IMR-90 (cell line): ENCODE measurements around the gene ESR2. TPM values are rescaled to one million over a fixed set of nuclear protein-coding genes. Genes with fewer than 3 reads are reported as not detected.
"Not testable (repeated sequence)": the region's sequence is repeated elsewhere in the genome, so short reads cannot be mapped to it uniquely, and the experiment has no call there.

Experiments used
- ATAC-seq: fragments of 200-7000 bp; cut with Tn5 transposase; 2 replicates; pipeline ENCODE4 v1.9.1; 2020; ENCODE audit warnings: low read depth, mild to moderate bottlenecking, moderate library complexity
- BruUV-seq: library from RNA; stranded (reverse); fragments of 400-500 nt; replicated peaks from 2 replicates; lab custom pipeline; 2021; lab: Mats Ljungman, UMichigan
- CTCF ChIA-PET: fragments of 300-600 bp; formaldehyde crosslinking; extraction: SDS; loops from one replicate; lab custom pipeline; 2021; ENCODE audit warnings: antibody characterized with exemption; lab: Yijun Ruan, JAX
- POLR2A ChIA-PET: fragments of 300-600 bp; sonication (Branson Sonifier 250); formaldehyde crosslinking; loops from one replicate; lab custom pipeline; 2022; ENCODE audit warnings: antibody characterized with exemption; ENCODE audit not compliant: unreplicated experiment; lab: Charles Lee
- DNase-seq: peaks from one replicate; pipeline ENCODE4 v3.0.0; 2013
- H2AFZ ChIP-seq: replicated peaks from 2 replicates; pipeline ENCODE3; 2013; ENCODE audit warnings: low read length, mild to moderate bottlenecking; ENCODE audit not compliant: poor library complexity
- H2AK5ac ChIP-seq: 2 replicates; pipeline ENCODE4 v1.6.1; 2013; ENCODE audit warnings: low read depth, low read length, inconsistent platforms
- H2AK9ac ChIP-seq: replicated peaks from 2 replicates; pipeline ENCODE3; 2013; ENCODE audit warnings: mild to moderate bottlenecking, low read depth, low read length, moderate library complexity; ENCODE audit not compliant: poor library complexity
- H2BK120ac ChIP-seq: 2 replicates; pipeline ENCODE4 v1.6.1; 2013; ENCODE audit warnings: low read depth, low read length, inconsistent platforms
- H2BK15ac ChIP-seq: 3 replicates; pipeline ENCODE4 v1.6.1; 2013; ENCODE audit warnings: low read depth, low read length, inconsistent platforms
- H2BK20ac ChIP-seq: 2 replicates; pipeline ENCODE4 v1.6.1; 2013; ENCODE audit warnings: low read depth, mild to moderate bottlenecking, inconsistent platforms, low read length, moderate library complexity
- H2BK5ac ChIP-seq: 2 replicates; pipeline ENCODE4 v1.6.1; 2013; ENCODE audit warnings: mild to moderate bottlenecking, low read depth, low read length, inconsistent platforms; ENCODE audit not compliant: poor library complexity, severe bottlenecking
- H3K14ac ChIP-seq: replicated peaks from 2 replicates; pipeline ENCODE4 v1.6.1; 2013; ENCODE audit warnings: low read depth, low read length, inconsistent platforms
- H3K18ac ChIP-seq: 2 replicates; pipeline ENCODE4 v1.6.1; 2013; ENCODE audit warnings: low read depth, low read length, control low read depth
- H3K23ac ChIP-seq: 2 replicates; pipeline ENCODE4 v1.6.1; 2013; ENCODE audit warnings: low read depth, low read length, inconsistent platforms
- H3K27ac ChIP-seq: 2 replicates; pipeline ENCODE4 v1.5.1; 2013; ENCODE audit warnings: mild to moderate bottlenecking, control low read depth, low read length; ENCODE audit not compliant: insufficient read depth
- H3K27me3 ChIP-seq: 2 replicates; pipeline ENCODE4 v1.6.1; 2013; ENCODE audit warnings: low read length; ENCODE audit not compliant: control insufficient read depth, insufficient read depth
- H3K36me3 ChIP-seq: 2 replicates; pipeline ENCODE4 v1.6.1; 2013; ENCODE audit warnings: low read length, mixed read lengths; ENCODE audit not compliant: control insufficient read depth, insufficient read depth
- H3K4ac ChIP-seq: 2 replicates; pipeline ENCODE4 v1.6.1; 2013; ENCODE audit warnings: low read depth, low read length, inconsistent platforms
- H3K4me1 ChIP-seq: 2 replicates; pipeline ENCODE4 v1.6.1; 2013; ENCODE audit warnings: low read length, mixed read lengths; ENCODE audit not compliant: control insufficient read depth, insufficient read depth
- H3K4me2 ChIP-seq: 2 replicates; pipeline ENCODE4 v1.6.1; 2013; ENCODE audit warnings: low read depth, mild to moderate bottlenecking, control low read depth, low read length, moderate library complexity
- H3K4me3 ChIP-seq: 2 replicates; pipeline ENCODE4 v1.5.1; 2013; ENCODE audit warnings: low read depth, mild to moderate bottlenecking, control low read depth, low read length, moderate library complexity; ENCODE audit not compliant: insufficient read depth
- H3K56ac ChIP-seq: 2 replicates; pipeline ENCODE4 v1.6.1; 2013; ENCODE audit warnings: low read length, inconsistent platforms; ENCODE audit not compliant: insufficient read depth; ENCODE audit errors: extremely low read depth
- H3K79me1 ChIP-seq, 2 experiments: 2 replicates each; pipeline ENCODE4 v1.6.1; 2013; ENCODE audit warnings: low read length in 2 of 2, inconsistent platforms in 1 of 2, low read depth in 1 of 2
- H3K9ac ChIP-seq: 2 replicates; pipeline ENCODE4 v1.6.1; 2013; ENCODE audit warnings: low read depth, low read length, control low read depth
- H3K9me1 ChIP-seq: 2 replicates; pipeline ENCODE4 v1.6.1; 2013; ENCODE audit warnings: low read length, inconsistent platforms; ENCODE audit not compliant: insufficient read depth
- H3K9me3 ChIP-seq: 2 replicates; pipeline ENCODE4 v1.6.1; 2013; ENCODE audit warnings: low read length; ENCODE audit not compliant: control insufficient read depth, insufficient read depth
- H4K20me1 ChIP-seq: 2 replicates; pipeline ENCODE4 v1.6.1; 2013; ENCODE audit warnings: low read length, inconsistent platforms; ENCODE audit not compliant: insufficient read depth
- H4K5ac ChIP-seq: 2 replicates; pipeline ENCODE4 v1.6.1; 2013; ENCODE audit warnings: mild to moderate bottlenecking, low read depth, low read length, control low read depth
- H4K8ac ChIP-seq, 2 experiments: 2 replicates each; pipeline ENCODE4 v1.6.1; 2013; ENCODE audit warnings: low read depth in 2 of 2, low read length in 2 of 2, control low read depth in 1 of 2, inconsistent platforms in 1 of 2
- H4K91ac ChIP-seq: 2 replicates; pipeline ENCODE4 v1.6.1; 2013; ENCODE audit warnings: low read depth, low read length, inconsistent platforms; ENCODE audit not compliant: insufficient read depth
- BHLHE40 ChIP-seq: fragments of 150-350 bp; IDR thresholded peaks from 2 replicates; pipeline ENCODE4 v1.6.1; 2016; ENCODE audit warnings: mild to moderate bottlenecking, low read depth, low read length
- CHD1 ChIP-seq: IDR thresholded peaks from 2 replicates; pipeline ENCODE4 v1.6.1; 2012; ENCODE audit warnings: low read depth, low read length, improper control_type of control experiment
- FOS ChIP-seq: fragments of 150-350 bp; IDR thresholded peaks from 2 replicates; pipeline ENCODE4 v1.6.1; 2016; ENCODE audit warnings: low read depth, low read length
- MAFK ChIP-seq: IDR thresholded peaks from 2 replicates; pipeline ENCODE4 v1.6.1; 2012; ENCODE audit warnings: low read depth, low read length, improper control_type of control experiment
- MAZ ChIP-seq: IDR thresholded peaks from 2 replicates; pipeline ENCODE4 v1.6.1; 2012; ENCODE audit warnings: low read depth, mild to moderate bottlenecking, low read length, improper control_type of control experiment, moderate library complexity, borderline replicate concordance
- NFE2L2 ChIP-seq: fragments of 150-350 bp; IDR thresholded peaks from 2 replicates; pipeline ENCODE4 v1.6.1; 2016; ENCODE audit warnings: low read depth, mild to moderate bottlenecking, low read length
- POLR2A ChIP-seq: IDR thresholded peaks from 2 replicates; pipeline ENCODE4 v1.6.1; 2012; ENCODE audit warnings: mild to moderate bottlenecking, low read depth, low read length
- RAD21 ChIP-seq: IDR thresholded peaks from 2 replicates; pipeline ENCODE4 v1.6.1; 2012; ENCODE audit warnings: low read length, improper control_type of control experiment
- RCOR1 ChIP-seq: IDR thresholded peaks from 2 replicates; pipeline ENCODE4 v1.6.1; 2012; ENCODE audit warnings: mild to moderate bottlenecking, low read length, improper control_type of control experiment; ENCODE audit not compliant: insufficient replicate concordance
- RFX5 ChIP-seq: IDR thresholded peaks from 2 replicates; pipeline ENCODE4 v1.8.0; 2012; ENCODE audit warnings: low read depth, mild to moderate bottlenecking, low read length, moderate library complexity
- USF2 ChIP-seq: fragments of 150-350 bp; IDR thresholded peaks from 2 replicates; pipeline ENCODE4 v1.6.1; 2017; ENCODE audit warnings: mild to moderate bottlenecking, antibody characterized with exemption, low read length, low read depth
- WGBS, 2 experiments: methylation state at CpG; one replicate each; pipeline versions ENCODE4 v1.1.5 to v1.1.7; 2013; ENCODE audit warnings: missing lambda C conversion rate in 2 of 2; ENCODE audit not compliant: insufficient read length in 1 of 2; ENCODE audit errors: extremely low coverage in 2 of 2; 5-methylcytosine and 5-hydroxymethylcytosine counted together
- dilution Hi-C: fragments of 300-500 bp; cut with HindIII; formaldehyde crosslinking; loops from one replicate; pipeline ENCODE4 v1.14.3; 2018; ENCODE audit warnings: low sequenced_read_pairs; ENCODE audit not compliant: unreplicated experiment
- in situ Hi-C: fragments of 300-500 bp; cut with MboI; formaldehyde crosslinking; loops from 3 replicates; pipeline ENCODE4 v1.14.3; 2019; ENCODE audit warnings: low sequenced_read_pairs, inconsistent platforms, mixed read lengths
- intact Hi-C: fragments of 100-400 bp; cut with micrococcal nuclease; formaldehyde crosslinking; loops from 2 replicates; pipeline ENCODE4 v1.10.0; 2022
- polyA plus RNA-seq, 3 experiments: library from polyadenylated mRNA; depleted of rRNA; stranded (reverse); fragments of >200 nt; gene quantifications; 2 replicates each; pipeline ENCODE4 v1.2.3, GENCODE V29; 2012; ENCODE audit warnings: low replicate concordance in 1 of 3
- total RNA-seq: library from RNA; depleted of rRNA; stranded (reverse); fragments of >200 nt; gene quantifications from 2 replicates; pipeline ENCODE4 v1.2.3, GENCODE V29; 2012

The ESR2 gene
- total and polyA plus RNA-seq, 2 of the 4 experiments (the other 2 are of a cell fraction), result under 0.01 to 0.03 TPM

DNA sequence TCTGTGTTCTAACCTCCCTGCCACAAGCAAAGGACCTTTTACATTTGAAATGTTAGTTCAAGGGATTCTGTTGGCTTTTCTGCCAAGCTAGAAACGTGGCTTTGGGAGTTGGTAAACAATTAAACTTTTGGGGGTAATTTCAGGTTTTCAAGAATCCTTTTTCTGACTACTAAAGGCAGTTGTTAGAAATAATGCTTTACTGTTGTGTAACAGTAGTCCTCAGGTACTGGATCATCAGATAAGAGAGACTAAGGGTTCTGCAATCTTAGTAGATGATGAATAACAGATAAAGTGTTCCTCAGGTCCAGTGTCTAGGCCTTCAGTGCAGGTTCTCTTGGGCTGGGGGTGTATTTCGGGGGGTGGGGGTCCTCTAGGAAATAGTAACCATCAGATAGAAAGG, 249.1 kb downstream of the ESR2 start:
- DNase-seq, result no peak

DNA sequence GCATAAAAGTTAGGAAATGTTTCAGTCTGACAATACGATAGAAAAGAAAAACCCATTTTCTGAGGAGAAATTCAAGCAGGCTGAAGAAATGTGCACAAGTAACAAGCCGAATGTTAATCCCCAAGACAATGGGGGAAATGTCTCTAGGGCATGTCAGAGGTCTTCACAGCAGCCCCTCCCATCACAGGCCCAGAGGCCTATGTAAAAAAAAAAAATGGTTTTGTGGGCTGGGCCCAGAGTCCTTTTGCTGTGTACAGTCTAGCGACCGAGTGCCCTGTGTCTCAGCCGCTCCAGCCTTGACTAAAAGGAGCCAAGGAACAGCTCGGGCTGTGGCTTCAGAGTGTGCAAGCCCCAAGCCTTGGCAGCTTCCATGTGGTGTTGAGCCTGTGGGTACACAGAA, 250.9 kb downstream of the ESR2 start:
- H4K20me1 ChIP-seq, ATAC-seq, BruUV-seq, H3K27me3 ChIP-seq, H3K9me1 ChIP-seq, H3K9me3 ChIP-seq, H3K27ac ChIP-seq, H2AFZ ChIP-seq, H4K5ac ChIP-seq, H2AK5ac ChIP-seq, H3K4me3 ChIP-seq, H4K91ac ChIP-seq, H2AK9ac ChIP-seq, H3K36me3 ChIP-seq, POLR2A ChIA-PET, H3K14ac ChIP-seq, H2BK20ac ChIP-seq, DNase-seq, H3K23ac ChIP-seq, CTCF ChIA-PET, intact Hi-C loops, H3K9ac ChIP-seq, H3K56ac ChIP-seq, H3K4ac ChIP-seq, H2BK15ac ChIP-seq, H4K8ac ChIP-seq, H2BK120ac ChIP-seq, H3K79me1 ChIP-seq, H3K18ac ChIP-seq, H3K4me1 ChIP-seq, H2BK5ac ChIP-seq, H3K4me2 ChIP-seq: not testable (repeated sequence)
- WGBS, 2 experiments, result no CpG with 5 or more reads among the region's 6 CpGs
- in situ Hi-C loops, result loop anchor here (10.0 kb wide), 1 partner anchor 252 kb away; the partner anchor contains the start of gene ESR2
- dilution Hi-C loops, result loop anchor here (25.0 kb wide), 1 partner anchor 244 kb away; the partner anchor contains the start of gene ESR2

More for the DNA sequence above, 249.1 kb downstream of the ESR2 start:
- H3K9ac ChIP-seq, result no peak overlapping the region
- TF ChIP-seq BHLHE40, result no peak
- no peak for TF ChIP-seq RFX5
- no peak for TF ChIP-seq RCOR1
- TF ChIP-seq NFE2L2, result no peak
- TF ChIP-seq USF2, result no peak
- TF ChIP-seq MAFK, result no peak
- no peak for TF ChIP-seq MAZ
- no peak for TF ChIP-seq FOS
- no peak for TF ChIP-seq POLR2A
- TF ChIP-seq RAD21, result no peak
- TF ChIP-seq CHD1, result no peak
- H3K4ac ChIP-seq, result no peak overlapping the region
- no peak overlapping the region for H2AK9ac ChIP-seq
- H3K79me1 ChIP-seq, result no peaks in the 10 kb centered on the region
- H4K8ac ChIP-seq, result no peak overlapping the region
- no peak overlapping the region for H3K56ac ChIP-seq
- WGBS, 2 experiments, result no CpG with 5 or more reads among the region's 2 CpGs
- no peak overlapping the region for H4K5ac ChIP-seq
- H4K91ac ChIP-seq, result no peak overlapping the region
- H2BK120ac ChIP-seq, result no peak overlapping the region
- H3K4me3 ChIP-seq, result no peak overlapping the region
- H3K27me3 ChIP-seq, result no peaks in the 10 kb centered on the region
- H2AFZ ChIP-seq, result no peak overlapping the region
- no peaks in the 10 kb centered on the region for H3K4me1 ChIP-seq
- no peak overlapping the region for H2AK5ac ChIP-seq
- in situ Hi-C loops, result loop anchor here (10.0 kb wide), 1 partner anchor 250 kb away; the partner anchor contains the start of gene ESR2
- ATAC-seq, result no peak
- ChIA-PET POLR2A (no interaction called here), CTCF (interaction anchor here (0.6 kb wide), 1 partner anchor 351 kb away, joined by 3 read pairs; no protein-coding TSS in a partner anchor)
- H4K20me1 ChIP-seq, result no peaks in the 10 kb centered on the region
- H2BK15ac ChIP-seq, result no peak overlapping the region
- H2BK5ac ChIP-seq, result no peak overlapping the region
- H3K18ac ChIP-seq, result no peak overlapping the region
- H3K27ac ChIP-seq, result no peak overlapping the region
- H2BK20ac ChIP-seq, result no peak overlapping the region
- H3K14ac ChIP-seq, result no peak overlapping the region
- BruUV-seq, result no TSS peak
- intact Hi-C loops, result no loop called here
- H3K4me2 ChIP-seq, result no peak overlapping the region
- H3K23ac ChIP-seq, result no peak overlapping the region
- dilution Hi-C loops, result loop anchor here (25.0 kb wide), 1 partner anchor 242 kb away; the partner anchor contains the start of gene ESR2
- H3K9me3 ChIP-seq, result 0 out of 2 replicates have a peak, but pooled peaks cover 2% of the 10 kb centered on the region
- H3K36me3 ChIP-seq, result no peaks in the 10 kb centered on the region
- no peaks in the 10 kb centered on the region for H3K9me1 ChIP-seq
